Islet of Langerhans (tissue), 1 donor: ENCODE results near the gene KIF1A.
"Not testable (repeated sequence)": the region's sequence is repeated elsewhere in the genome, so short reads cannot be mapped to it uniquely, and the experiment has no call there.

ENCODE experiments used
- FAIRE-seq: peaks from one replicate; lab custom pipeline; 2011; peaks lifted over from hg19 to GRCh38; lab: Jason Lieb, UNC

The KIF1A gene

GRCh38 chr2:240683980-240684728 lies 135.9 kb downstream of the KIF1A start:
- FAIRE-seq = not testable (repeated sequence)

GRCh38 chr2:240683329-240683979 lies 136.6 kb downstream of the KIF1A start:
- not testable (repeated sequence) for FAIRE-seq

DNA sequence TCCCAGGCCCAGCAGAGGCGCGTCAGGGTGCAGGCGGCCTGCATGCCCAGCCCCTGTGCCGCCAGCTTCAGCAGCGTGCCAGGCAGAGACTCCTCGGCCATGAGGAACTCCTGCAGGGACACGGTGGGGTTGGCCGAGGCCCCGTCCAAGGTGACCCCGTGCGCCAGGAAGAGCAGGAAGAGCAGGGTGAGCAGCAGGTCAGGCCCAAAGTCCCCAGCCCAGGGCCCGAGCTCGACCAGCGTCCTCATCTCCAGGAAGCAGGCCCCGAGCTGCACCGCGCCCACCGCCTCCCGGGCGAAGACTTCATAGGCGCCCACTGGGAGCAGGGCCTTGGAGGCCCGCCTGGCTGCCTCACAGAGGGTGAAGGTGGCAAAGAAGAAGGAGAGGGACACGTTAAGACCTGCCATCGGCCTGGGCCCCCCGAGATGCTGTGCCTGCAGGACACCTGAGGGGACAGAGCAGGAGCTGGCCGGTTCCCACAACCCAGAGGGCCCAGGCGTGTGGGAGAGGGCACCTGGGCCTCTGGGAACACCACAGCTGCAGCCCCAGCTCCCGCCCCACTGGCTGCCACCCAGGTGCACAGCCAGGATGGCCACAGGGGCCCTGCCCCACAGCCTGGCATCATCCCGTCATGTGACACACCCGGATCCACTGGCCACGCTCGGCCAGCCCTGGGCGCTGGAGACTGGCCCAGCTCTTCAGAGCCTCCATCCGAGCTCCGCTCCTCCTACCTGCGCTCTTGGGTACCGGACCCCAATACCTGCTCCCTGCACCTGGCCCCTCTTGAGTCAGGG lies 137.4 kb downstream of the KIF1A start, which contains the start of gene AQP12B:
TSS of gene AQP12B (minus strand) at position 455 of the 794 bp plus-strand sequence. CDS start at position 407, 48 bp downstream.
- FAIRE-seq = not testable (repeated sequence)

DNA sequence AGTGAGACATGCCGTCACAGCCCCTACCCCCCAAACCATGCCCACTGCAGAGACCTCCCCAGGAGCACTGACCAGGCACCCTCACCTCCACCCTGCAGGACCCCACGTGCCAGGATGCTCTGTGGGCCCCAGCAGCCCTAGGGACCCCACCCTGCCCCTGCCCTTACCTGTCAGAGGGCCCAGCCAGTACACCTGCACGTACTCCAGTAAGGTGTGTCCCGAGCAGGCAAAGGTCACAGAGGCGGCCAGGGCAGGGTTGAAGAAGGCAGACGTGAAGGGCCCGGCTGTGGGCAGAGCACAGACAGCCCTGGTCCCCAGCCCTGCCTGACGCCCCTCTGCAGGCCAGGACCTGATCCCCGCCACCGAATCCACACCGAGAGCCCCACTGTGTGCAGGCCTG lies 139.8 kb downstream of the KIF1A start:
- FAIRE-seq = not testable (repeated sequence)

DNA sequence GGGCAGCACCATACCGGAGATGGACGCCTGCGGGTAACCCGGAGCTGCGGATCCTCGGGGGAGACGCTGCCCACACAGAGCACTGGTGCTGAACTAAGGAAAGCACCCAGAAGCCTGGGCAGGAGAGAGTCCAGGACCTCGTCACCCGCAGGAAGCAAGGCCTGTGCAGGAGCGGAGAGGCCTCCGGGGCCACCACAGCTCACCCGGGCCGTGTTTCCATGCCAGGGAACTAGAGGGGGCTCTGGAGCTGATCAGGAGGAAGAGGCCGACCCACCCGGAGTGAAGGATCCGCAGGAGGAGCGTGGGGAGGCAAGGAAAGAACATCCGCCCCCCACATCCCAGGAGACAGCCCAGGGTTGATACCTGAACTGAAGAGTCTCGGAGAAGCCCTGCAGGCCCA lies 141.1 kb downstream of the KIF1A start:
- FAIRE-seq = not testable (repeated sequence)

- FAIRE-seq = not testable (repeated sequence)
Measured at GRCh38 chr2:240678043-240678442, 142.0 kb downstream of the KIF1A start.

DNA sequence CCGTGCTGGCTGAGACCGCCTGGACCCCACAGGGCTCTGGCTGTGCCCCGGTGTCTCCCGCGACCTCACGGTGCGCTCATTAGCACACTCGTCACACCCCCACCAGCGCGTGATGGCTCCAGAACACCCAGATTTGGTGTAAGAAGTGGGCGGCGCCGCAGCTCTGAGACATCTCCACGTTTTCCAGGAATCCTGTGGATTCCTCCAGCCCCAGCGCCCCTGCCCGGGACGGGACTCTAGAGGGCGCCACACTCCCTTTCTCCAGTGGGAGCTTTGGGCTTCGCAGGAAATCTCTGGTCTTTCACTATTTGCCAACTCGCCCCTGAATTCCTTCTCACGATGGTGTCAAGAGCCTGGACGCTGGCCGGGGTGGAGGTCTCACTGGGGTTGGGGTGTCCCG lies 144.7 kb downstream of the KIF1A start:
- FAIRE-seq = not testable (repeated sequence)

DNA sequence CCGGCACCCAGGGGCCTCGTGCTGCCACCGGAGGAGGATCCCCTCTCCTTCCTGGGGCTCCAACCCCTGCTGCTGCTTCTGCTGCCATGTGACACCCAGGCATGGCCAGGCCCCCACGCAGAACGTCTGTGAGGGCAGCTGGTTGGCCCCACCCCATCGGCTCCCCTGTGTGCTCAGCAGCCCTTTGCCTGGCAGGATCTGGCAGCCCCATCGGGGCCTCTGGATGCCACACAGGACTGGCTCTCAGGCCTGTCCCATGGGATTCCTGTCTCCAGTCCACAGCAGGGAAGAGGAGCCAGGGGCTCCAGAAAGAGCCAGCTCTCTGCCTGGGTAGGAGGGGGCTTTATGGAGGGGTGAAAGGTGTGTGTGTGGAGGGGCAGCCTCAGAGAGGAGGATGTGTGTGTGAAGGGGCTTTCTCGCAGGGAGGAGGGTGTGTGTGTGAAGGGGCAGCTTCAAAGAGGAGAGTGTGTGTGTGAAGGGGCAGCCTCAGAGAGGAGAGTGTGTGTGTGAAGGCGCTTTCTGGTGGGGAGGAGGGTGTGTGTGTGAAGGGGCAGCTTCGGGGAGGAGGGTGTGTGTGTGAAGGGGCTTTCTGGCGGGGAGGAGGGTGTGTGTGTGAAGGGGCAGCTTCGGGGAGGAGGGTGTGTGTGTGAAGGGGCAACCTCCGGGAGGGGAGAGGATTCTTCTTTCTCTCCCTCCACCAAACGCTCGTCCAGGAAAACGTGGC lies 145.4 kb downstream of the KIF1A start:
- not testable (repeated sequence) for FAIRE-seq

GRCh38 chr2:240672701-240673190 lies 147.3 kb downstream of the KIF1A start:
- FAIRE-seq = no peak

GRCh38 chr2:240672076-240672700 lies 147.8 kb downstream of the KIF1A start:
- no peak for FAIRE-seq

DNA sequence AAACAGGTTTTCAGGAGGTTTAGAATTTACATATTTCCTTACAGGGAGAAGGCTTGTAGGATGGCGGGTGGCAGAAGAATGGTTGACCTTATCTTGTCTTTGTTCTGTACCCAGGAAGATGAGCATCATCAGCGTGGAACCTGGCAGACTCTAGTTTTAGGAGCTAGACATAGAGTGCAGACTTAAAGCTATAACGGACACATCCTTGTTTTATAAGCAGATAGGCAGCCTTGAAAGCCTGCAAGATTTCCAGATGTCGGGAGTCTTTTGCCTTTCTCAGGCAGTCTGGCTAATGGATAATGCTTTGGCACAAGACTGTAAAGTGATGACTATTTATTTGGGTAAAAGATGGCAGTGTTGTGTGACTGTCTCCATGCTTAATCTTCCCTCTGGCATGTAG lies 149.1 kb downstream of the KIF1A start:
- no peak for FAIRE-seq

- FAIRE-seq = no peak
Measured at GRCh38 chr2:240670402-240670801, 149.6 kb downstream of the KIF1A start.

- FAIRE-seq = no peak
Measured at GRCh38 chr2:240664622-240665021, 155.4 kb downstream of the KIF1A start.
